HG03378 (cell line): ENCODE data around the gene DDX11.
"Not testable (repeated sequence)": the region's sequence is repeated elsewhere in the genome, so short reads cannot be mapped to it uniquely, and the experiment has no call there.

ENCODE experiments used
- ATAC-seq: cut with Tn5 transposase; IDR thresholded peaks from one replicate; pipeline ENCODE4 v1.9.1; 2021; ENCODE audit warnings: mild to moderate bottlenecking, moderate library complexity; ENCODE audit not compliant: unreplicated experiment

The DDX11 gene

GRCh38 chr12:31098363-31098762 is 24.7 kb downstream of the DDX11 start:
- not testable (repeated sequence) for ATAC-seq

GRCh38 chr12:31098771-31099170 is 25.1 kb downstream of the DDX11 start:
- ATAC-seq = not testable (repeated sequence)

- not testable (repeated sequence) for ATAC-seq
Observed at GRCh38 chr12:31099434-31099833, 25.8 kb downstream of the DDX11 start.

GRCh38 chr12:31100503-31101208 is 27.0 kb downstream of the DDX11 start:
- not testable (repeated sequence) for ATAC-seq

DNA sequence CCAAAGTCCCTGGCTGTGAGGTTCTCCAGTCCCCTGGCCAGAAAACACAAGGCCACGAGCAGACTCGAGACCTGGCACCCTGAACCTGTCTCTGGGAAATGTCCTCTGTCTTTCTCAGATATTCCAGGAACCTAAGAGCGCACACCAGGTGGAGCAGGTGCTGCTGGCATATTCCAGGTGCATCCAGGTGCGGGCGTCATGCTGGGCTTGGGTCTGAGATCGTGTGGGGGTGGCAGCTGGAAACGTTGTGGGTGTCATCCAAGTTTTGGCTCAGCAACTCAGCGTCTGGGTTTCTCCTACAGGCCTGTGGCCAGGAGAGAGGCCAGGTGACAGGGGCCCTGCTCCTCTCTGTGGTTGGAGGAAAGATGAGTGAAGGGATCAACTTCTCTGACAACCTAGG is 28.5 kb downstream of the DDX11 start:
- ATAC-seq = not testable (repeated sequence)

- ATAC-seq = not testable (repeated sequence)
Observed at GRCh38 chr12:31102596-31102995, 28.9 kb downstream of the DDX11 start.

DNA sequence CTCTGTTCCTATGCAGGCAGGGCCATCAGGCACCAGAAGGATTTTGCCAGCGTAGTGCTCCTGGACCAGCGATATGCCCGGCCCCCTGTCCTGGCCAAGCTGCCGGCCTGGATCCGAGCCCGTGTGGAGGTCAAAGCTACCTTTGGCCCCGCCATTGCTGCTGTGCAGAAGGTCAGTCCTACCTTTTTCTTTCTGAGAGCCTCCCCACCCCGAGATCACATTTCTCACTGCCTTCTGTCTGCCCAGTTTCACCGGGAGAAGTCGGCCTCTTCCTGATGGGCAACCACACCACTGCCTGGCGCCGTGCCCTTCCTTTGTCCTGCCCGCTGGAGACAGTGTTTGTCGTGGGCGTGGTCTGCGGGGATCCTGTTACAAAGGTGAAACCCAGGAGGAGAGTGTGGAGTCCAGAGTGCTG is 29.9 kb downstream of the DDX11 start:
- ATAC-seq = not testable (repeated sequence)

GRCh38 chr12:31104220-31104619 is 30.6 kb downstream of the DDX11 start:
- not testable (repeated sequence) for ATAC-seq

DNA sequence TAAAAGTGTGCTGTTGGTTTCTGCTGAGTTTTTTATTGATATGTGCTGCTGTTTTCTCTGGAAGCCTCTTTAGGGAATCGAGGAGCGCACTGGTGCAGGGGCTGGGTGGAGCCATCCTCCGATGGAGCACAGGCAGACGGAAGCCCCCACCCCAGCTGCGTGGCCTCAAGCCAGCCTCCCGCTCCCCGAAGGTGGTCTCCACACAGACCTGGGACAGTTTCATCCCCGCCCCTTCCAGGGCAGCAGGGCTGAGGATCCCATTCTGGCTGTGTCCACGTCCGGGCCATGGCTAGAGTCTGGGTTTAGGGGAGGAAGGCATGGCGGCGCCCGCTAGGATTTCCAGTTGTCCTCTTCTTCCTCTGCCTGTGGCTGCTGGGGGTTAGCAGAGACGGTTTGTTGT is 31.1 kb downstream of the DDX11 start:
- ATAC-seq = not testable (repeated sequence)

- ATAC-seq = no peak
Observed at GRCh38 chr12:31105668-31106067, 32.0 kb downstream of the DDX11 start.

DNA sequence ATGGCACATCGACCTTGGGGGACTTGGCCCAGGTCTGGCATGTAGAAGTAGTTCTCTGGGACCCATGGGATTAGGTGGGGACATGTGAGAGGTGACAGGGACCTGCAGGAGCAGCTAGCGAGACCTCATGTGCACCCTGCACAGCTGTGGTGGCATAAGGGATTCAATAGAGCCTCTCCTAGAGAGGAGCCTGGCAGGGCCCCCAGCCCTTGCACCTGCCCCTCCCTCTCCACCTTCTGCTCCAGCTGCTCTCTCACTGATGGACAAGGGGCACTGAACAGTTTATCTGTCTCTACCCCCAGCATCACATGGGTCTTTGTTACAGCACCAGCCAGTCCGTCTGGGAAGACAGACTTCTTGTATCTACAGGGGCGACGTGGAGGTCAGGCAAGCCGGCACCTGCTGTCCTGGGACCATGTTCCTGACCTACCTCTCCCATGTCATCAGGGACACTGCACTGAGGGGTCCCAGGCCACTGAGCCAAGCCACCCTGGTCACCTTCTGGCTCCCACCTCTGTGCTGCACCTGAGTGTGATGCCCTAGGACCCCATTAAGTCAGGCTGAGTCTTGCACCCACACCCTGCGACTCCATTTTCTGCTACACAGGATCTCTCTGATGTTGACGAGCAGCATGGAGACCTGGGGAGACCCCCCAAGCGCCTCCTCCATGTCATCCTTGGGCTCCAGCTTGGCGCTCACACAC is 32.6 kb downstream of the DDX11 start:
- ATAC-seq = no peak

GRCh38 chr12:31109773-31110172 is 36.1 kb downstream of the DDX11 start:
- ATAC-seq = not testable (repeated sequence)

- not testable (repeated sequence) for ATAC-seq
Observed at GRCh38 chr12:31110263-31110662, 36.6 kb downstream of the DDX11 start.

- ATAC-seq = not testable (repeated sequence)
Observed at GRCh38 chr12:31115092-31115601, 41.5 kb downstream of the DDX11 start.

DNA sequence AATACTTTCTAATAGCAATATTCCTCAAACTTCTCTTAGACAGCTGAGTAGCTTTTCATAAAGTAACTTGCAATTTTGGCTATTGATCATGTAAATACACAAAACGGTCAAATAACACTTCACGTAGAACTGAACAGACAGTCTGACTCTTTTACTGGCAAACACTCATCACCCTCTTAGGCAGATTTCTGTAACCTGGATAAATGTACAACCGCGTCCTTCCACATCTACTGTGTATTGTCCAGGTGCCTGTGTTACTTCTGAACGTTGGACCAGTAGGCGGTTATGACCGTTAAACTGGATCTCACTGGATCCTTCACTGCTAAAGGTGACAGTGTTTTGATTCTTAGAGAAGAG is 43.2 kb downstream of the DDX11 start:
- ATAC-seq = peak; percentile 20

DNA sequence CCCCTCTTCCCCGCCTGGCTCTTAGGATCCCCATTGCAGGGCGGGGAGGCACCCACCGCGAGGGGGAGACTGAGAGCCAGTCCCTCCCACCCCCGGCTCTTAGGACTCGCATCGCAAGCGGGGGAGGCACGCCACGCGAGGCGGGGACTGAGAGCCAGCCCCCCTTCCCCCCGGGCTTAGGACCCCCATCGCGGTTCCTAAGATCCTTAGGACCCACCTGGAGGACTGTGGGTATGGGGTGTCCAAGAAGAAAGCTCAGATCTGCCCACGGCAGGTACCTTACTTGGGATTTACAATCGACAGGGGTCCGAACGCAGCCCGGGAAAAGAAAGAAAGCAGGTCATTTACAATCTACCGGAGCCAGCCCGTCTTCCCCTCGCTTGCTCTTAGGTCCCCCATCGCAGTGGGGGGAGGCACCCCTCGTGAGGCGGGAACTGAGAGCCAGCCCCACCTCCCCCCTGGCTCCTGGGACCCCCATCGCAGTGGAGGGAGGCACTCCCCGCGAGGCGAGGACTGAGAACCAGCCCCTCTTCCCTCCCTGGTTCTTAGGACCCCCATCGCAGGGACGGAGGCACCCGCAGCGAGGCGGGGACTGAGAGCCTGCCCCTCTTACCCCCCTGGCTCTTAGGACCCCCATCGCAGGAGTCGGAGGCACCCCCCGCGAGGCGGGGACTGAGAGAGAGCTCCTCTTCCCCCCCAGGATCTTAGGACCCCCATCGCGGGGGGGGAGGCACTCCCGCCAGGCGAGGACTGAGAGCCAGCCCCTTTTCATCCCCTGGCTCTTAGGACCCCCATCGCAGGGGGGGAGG is 43.7 kb downstream of the DDX11 start:
- peak; percentile 71 for ATAC-seq

DNA sequence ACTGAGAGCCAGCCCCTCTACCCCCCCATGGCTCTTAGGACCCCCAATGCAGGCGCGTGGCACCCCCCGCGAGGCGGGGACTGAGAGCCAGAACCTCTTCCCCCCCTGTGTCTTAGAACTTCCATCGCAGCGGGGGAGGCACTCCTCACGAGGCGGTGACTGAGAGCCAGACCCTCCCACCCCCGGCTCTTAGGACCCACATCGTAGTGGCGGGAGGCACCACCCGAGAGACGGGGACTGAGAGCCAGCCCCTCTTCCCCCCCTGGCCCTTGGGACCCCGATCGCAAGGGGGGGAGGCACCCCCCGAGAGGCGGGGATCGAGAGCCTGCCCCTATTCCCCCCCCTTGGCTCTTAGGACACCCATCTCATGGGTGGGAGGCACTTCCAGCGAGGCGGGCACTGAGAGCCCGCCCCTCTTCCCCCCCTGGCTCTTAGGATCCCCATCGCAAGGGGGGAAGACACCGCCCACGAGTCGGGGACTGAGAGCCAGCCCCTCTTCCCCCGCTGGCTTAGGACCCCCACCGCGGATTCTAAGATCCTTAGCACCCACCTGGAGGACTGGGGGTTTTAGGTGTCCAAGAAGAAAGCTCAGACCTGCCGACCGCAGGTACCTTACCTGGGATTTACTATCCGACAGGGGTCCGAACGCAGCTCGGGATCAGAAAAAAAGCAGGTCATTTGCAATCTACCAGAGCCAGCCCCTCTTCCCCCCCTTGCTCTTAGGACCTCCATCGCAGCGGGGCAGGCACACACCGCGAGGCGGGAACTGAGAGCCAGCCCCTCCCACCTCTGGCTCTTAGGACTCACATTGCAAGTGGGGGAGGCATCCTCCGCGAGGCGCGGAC is 44.9 kb downstream of the DDX11 start:
- ATAC-seq = peak; percentile 65

- no peak for ATAC-seq
Observed at GRCh38 chr12:31119192-31119802, 45.6 kb downstream of the DDX11 start.

DNA sequence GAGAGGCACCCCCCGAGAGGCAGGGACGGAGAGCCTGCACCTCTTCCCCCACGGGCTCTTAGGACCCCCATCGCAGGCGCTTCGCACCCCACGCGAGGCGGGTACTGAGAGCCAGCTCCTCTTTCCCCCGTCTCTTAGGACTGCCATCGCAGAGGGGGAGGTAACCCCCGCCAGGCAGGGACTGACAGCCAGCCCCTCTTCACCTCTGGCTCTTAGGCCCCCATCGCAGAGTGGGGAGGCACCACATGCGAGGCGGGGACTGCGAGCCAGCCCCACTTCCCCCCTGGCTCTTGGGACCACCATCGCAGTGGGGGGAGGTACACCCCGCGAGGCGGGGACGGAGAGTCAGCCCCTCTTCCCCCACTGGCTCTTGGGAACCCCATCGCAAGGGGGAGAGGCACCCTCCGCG is 46.1 kb downstream of the DDX11 start:
- ATAC-seq = no peak
